PC-9 (cell line): ENCODE data around the gene MLIP.

ENCODE experiments used
- EZH2 ChIP-seq: fragments of 200-600 bp; sonication (generic); IDR thresholded peaks from 2 replicates; pipeline ENCODE4 v1.8.0; 2017; ENCODE audit warnings: antibody characterized with exemption, low read depth
- TF ChIP-seq, protein P1 (sequence below): fragments of 200-600 bp; sonication (generic); conservative IDR thresholded peaks from 2 replicates; pipeline ENCODE4 v1.6.1; 2017; ENCODE audit warnings: mixed run types, antibody characterized with exemption, mild to moderate bottlenecking, moderate library complexity

DNA sequence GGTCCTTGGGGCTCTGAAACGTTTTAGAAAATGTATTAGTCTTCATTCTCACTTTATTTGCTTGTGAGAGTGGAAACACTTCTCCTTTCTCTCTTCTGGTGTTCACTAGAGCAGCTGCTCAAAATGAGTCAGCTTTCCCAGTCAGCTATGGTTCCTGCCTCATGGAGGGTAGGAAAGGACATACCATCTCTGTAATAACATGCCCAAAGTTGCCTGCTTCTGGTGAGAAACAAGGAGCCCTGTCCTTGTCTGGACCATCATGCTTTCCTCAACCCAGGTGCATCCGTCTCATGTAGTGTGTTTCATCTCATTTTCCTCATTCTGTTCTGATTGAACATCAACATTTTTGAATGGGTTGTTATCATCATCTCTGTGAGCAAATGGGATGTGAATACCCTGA lies 179.9 kb downstream of the MLIP start:
- TF ChIP-seq, protein P1, sequence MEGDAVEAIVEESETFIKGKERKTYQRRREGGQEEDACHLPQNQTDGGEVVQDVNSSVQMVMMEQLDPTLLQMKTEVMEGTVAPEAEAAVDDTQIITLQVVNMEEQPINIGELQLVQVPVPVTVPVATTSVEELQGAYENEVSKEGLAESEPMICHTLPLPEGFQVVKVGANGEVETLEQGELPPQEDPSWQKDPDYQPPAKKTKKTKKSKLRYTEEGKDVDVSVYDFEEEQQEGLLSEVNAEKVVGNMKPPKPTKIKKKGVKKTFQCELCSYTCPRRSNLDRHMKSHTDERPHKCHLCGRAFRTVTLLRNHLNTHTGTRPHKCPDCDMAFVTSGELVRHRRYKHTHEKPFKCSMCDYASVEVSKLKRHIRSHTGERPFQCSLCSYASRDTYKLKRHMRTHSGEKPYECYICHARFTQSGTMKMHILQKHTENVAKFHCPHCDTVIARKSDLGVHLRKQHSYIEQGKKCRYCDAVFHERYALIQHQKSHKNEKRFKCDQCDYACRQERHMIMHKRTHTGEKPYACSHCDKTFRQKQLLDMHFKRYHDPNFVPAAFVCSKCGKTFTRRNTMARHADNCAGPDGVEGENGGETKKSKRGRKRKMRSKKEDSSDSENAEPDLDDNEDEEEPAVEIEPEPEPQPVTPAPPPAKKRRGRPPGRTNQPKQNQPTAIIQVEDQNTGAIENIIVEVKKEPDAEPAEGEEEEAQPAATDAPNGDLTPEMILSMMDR, result no peak
- TF ChIP-seq EZH2, result no peak
